GM10266 (cell line): ENCODE results near the gene SYNE2.
"Not testable (repeated sequence)": the region's sequence is repeated elsewhere in the genome, so short reads cannot be mapped to it uniquely, and the experiment has no call there.

Source experiments
- DNase-seq: peaks from one replicate; pipeline ENCODE4 v3.0.0; 2012; ENCODE audit errors: extremely low spot score
- CTCF ChIP-seq: IDR thresholded peaks from 2 replicates; pipeline ENCODE4 v1.5.1; 2012; ENCODE audit warnings: mild to moderate bottlenecking, low read depth; ENCODE audit not compliant: control insufficient read depth, insufficient read depth; ENCODE audit errors: missing control alignments

Gene SYNE2

GRCh38 chr14:63863004-63863403, 10.2 kb downstream of the SYNE2 start:
- TF ChIP-seq CTCF: no peak
- no peak for DNase-seq

- DNase-seq: not testable (repeated sequence)
Measured at GRCh38 chr14:63864775-63865174, 12.0 kb downstream of the SYNE2 start.

GRCh38 chr14:63867933-63868921, 15.4 kb downstream of the SYNE2 start:
- TF ChIP-seq CTCF: no peak
- DNase-seq: no peak

GRCh38 chr14:63869940-63870752, 17.3 kb downstream of the SYNE2 start:
- DNase-seq: not testable (repeated sequence)

- DNase-seq: not testable (repeated sequence)
Measured at GRCh38 chr14:63870753-63871037, 17.9 kb downstream of the SYNE2 start.

- DNase-seq: no peak
- no peak for TF ChIP-seq CTCF
Measured at GRCh38 chr14:63874223-63874622, 21.4 kb downstream of the SYNE2 start.

- no peak for DNase-seq
- no peak for TF ChIP-seq CTCF
Measured at GRCh38 chr14:63875311-63875710, 22.5 kb downstream of the SYNE2 start.

- no peak for DNase-seq
- TF ChIP-seq CTCF: no peak
Measured at GRCh38 chr14:63877550-63877939, 24.7 kb downstream of the SYNE2 start.

- DNase-seq: no peak
- no peak for TF ChIP-seq CTCF
Measured at GRCh38 chr14:63878052-63878451, 25.2 kb downstream of the SYNE2 start.
